HG02885 (cell line): ENCODE results near the gene ANKRA2.

Experiments
- ATAC-seq: cut with Tn5 transposase; IDR thresholded peaks from one replicate; pipeline ENCODE4 v1.9.1; 2021; ENCODE audit warnings: mild to moderate bottlenecking; ENCODE audit not compliant: unreplicated experiment, poor library complexity

ANKRA2 gene

DNA sequence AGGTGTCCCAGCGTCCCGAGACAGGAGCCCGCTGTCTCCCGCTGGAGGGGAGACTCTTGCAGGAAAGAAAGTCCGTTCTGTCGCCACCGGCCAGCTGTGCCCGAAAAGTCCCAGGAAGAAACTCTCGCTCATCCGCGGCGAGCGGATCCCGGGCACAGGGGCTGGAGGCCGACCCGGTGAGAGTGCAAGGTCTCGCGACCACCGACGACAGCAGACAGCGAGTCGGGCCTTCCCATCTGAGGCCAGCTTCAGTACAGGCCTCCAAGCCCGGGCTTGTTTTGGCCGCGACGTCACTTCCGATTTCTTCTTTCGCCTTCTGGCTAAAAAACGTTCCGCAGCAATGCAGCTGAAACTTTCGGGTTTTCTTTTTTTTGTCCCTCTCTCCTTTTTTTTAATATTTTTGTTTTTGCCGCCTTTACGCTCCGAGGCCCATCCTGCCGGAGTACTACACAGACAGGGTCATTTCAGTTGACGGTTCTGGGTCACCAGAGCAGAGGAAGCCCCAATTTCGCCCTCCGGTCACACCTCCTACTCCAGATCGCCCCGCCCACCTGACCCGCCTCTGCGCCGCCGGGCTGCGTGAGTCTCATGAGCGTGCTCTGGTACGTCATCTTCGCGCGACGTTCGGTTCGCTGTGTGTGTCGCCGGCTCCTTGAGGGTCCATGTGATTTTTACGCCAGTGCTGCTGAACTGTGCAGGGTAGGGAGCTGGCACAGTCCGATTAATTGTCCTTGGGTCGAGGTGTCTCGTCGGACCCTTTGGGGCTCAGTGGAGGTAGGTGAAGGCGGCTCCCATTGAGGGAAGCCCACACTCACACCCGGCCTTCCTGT lies at the start of gene ANKRA2, which contains the start of gene UTP15:
Gene ANKRA2 (minus strand): TSS at position 501 of the 830 bp plus-strand sequence. CDS start 2,758 bp downstream, outside the sequence.
Gene UTP15 (plus strand): TSS at position 605 of the 830 bp plus-strand sequence. CDS start 1,602 bp downstream, outside the sequence.
- peak; percentile 95 for ATAC-seq

- no peak for ATAC-seq
These were observed 49.6 kb upstream of the ANKRA2 start for GRCh38 chr5:73615085-73615484.

- no peak for ATAC-seq
These were observed 47.4 kb upstream of the ANKRA2 start for GRCh38 chr5:73612799-73613198.

GRCh38 chr5:73607228-73607627 lies 41.8 kb upstream of the ANKRA2 start:
- ATAC-seq: no peak

DNA sequence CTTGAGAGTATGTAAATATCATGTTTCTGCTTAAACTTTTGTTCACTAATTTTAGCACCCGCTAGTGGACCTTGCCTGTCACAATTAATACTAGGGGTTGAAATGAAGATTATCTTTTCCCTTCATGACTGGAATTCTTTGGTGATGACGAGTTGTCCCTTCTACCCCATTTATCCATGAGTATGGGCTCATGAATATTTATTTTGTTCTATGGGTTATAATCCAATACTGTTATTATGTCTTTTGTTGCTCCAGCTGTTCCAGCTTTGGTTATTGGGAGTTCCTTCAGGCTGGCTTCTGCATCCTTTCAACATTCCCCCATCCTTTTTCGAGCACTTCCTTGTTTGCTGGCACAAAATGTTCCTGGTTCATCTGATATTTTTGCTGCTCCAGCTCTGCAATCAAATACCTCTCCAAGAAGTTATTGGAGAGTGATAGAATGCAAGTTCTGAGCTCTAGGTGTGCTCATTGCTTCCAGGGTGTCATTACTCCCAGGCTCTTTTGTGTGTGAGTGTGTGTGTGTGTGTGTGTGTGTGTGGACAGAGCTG lies 40.8 kb upstream of the ANKRA2 start:
- ATAC-seq: no peak

DNA sequence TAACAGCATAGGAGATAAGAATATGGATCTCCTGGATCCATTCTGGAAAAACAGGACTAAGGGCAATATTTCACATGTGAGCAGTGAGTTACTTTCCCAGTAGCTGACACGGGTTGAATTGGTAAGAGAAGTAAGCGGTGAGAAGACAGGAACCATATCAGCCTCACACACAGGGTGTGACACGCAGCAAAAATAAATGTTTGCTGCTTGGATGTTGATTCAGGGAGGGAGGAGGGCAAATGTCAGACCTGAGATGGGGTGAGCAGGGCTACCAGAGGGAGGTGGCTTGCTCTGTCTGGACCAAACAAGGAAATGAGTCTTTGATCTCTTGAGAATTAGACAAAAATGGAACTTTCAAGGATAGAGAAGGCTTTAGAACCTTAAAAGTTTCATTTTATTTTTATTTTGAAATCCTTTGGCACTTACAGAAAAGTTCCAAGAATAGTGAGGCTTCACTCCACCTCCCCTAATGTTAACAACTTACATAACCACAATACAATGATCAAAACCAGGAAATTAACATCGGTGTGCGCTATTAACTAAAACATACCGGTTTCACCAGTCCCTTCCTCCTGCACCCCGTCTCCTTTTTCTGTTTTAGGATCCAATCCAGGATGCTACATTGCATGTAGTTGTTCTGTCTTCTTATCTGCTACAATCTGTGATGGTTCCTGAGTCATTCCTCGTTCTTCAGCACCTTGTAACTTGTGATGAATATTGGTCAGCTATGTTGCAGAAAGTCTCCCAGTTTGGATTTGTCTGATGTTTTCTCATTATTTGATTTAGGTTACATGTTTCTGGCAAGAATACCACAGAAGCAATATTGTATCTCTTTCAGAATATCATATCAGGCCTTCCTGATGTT lies 40.0 kb upstream of the ANKRA2 start:
- ATAC-seq: no peak

DNA sequence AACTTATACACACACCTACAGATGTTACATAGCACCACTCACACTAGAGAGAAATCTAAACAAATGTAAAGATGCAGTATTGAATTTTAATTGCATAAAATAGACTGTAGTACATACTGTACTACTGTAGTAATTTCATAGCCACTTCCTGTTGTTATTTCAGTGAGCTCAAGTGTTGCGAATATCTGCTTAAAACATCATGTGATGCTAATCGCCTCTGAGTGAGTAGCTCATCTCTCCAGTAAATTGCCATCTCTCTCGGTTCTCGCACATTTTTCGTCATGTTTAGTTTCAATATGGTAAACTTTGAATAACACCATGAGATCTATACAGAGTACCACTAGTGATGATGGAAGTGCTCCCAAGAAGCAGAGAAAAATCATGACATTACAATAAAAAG lies 38.6 kb upstream of the ANKRA2 start:
- no peak for ATAC-seq

GRCh38 chr5:73599380-73599779 lies 33.9 kb upstream of the ANKRA2 start:
- ATAC-seq: no peak

DNA sequence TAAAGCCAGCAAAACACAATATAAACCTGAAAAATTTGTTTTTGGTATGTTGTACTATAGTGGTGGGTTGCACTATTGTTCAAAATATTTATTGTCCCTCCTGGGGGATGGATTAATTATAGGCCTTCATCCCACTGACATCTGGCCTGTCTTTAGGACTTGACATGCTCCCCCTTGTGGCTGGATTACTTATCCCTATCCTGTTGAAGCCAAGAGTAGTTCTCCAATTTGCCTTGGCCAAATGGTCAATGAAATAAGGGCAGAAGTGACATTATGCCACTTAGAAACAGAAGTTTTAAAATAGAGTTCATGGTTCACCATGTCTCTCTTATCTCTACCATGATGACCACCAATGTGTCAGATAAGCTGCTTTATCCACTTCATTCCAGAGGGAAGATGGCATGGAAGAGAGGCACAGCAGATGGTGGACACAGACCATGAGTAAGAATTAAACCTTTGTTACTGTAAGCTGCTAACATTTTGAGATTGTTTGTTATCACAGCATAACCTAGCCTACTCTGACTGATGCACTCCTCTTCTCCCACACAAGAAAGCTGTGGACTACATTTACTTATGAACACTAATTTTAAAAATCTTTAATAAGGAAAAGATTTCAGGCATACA lies 31.4 kb upstream of the ANKRA2 start:
- no peak for ATAC-seq

- ATAC-seq: no peak
These were observed 27.1 kb upstream of the ANKRA2 start for GRCh38 chr5:73592551-73592950.

GRCh38 chr5:73591698-73592501 lies 26.5 kb upstream of the ANKRA2 start:
- no peak for ATAC-seq

GRCh38 chr5:73591102-73591695 lies 25.8 kb upstream of the ANKRA2 start:
- peak; percentile 71 for ATAC-seq

- ATAC-seq: no peak
These were observed 22.5 kb upstream of the ANKRA2 start for GRCh38 chr5:73587923-73588322.

GRCh38 chr5:73582285-73583145 lies 17.1 kb upstream of the ANKRA2 start:
- ATAC-seq: no peak

DNA sequence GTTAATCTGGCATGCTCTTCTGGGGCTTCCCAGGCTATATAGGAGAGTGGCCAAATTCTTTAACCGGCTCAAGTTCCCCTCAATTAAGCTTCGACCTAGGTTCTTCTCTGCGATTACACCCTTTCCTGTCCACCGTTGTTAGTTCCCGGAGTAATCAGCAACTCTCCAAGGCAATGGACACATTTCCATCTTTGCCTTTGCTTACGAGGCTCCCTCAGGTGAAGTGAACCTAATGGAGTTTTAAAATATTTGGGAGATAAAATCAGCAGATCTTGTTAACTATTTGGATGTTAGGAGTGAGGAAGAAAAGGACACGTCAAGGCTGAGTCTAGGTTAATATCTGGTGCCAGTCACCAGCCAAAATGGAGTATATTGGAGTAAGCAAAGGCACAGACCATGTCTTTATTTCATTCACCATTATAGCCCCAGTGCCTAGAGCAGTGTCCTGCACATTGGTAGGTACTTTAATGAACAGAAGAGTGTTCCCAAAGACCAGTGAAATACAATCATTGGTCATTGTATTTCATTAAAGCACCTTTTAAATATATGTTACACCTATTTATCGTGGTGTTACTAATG lies 619 bp upstream of the ANKRA2 start:
- no peak for ATAC-seq

DNA sequence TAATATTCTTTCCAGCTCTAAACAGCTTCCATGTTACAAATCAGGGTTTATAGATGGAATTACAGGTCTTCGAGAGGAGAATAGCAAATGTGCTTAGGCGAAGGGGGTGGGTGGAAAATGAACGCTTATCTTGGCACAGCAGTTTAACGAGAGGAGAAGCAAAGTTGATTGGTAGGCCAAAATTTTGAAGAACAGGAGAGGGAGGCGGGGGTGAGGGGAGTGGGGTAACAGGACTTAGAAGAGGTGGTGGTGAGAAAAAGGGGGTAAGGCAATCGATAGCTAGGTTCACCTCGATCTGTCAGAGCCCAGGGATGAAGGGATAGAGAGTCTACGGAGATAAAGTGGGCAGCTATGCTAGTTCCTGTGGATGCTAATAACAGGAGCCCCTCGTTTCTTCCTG lies 764 bp downstream of the ANKRA2 start:
- peak; percentile 11 for ATAC-seq

DNA sequence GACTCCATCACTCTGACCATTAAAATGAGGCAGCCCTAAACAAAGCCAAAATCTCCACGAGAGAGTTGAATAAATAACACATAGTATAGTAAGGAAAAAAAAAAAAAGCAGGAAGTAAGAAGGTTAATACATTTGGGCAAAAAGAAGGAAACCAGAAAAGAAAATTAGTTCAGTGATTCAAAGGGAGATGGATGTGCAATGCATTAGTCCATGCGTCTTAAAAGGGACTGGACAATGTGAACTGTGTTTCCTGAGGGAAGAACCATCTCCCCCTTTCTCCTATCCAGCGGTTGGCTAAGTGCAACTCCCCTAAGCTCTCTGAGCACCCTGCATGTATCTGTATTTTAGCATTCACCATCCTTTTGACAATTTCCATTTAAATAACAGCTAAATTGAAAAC lies 1.4 kb downstream of the ANKRA2 start:
- no peak for ATAC-seq

GRCh38 chr5:73558950-73559349 lies 6.5 kb downstream of the ANKRA2 start:
- no peak for ATAC-seq
